IMR-90 (cell line): Measurements from ENCODE around the gene RBM28.

Source experiments
- BHLHE40 ChIP-seq: fragments of 150-350 bp; IDR thresholded peaks from 2 replicates; pipeline ENCODE4 v1.6.1; 2016; ENCODE audit warnings: mild to moderate bottlenecking, low read depth, low read length
- CEBPB ChIP-seq: IDR thresholded peaks from 2 replicates; pipeline ENCODE4 v1.6.1; 2012; ENCODE audit warnings: low read depth, low read length, improper control_type of control experiment
- CHD1 ChIP-seq: IDR thresholded peaks from 2 replicates; pipeline ENCODE4 v1.6.1; 2012; ENCODE audit warnings: low read depth, low read length, improper control_type of control experiment
- CTCF ChIP-seq: conservative IDR thresholded peaks from 2 replicates; pipeline ENCODE4 v1.5.1; 2012; ENCODE audit warnings: mild to moderate bottlenecking, low read depth, low read length, improper control_type of control experiment
- FOS ChIP-seq: fragments of 150-350 bp; IDR thresholded peaks from 2 replicates; pipeline ENCODE4 v1.6.1; 2016; ENCODE audit warnings: low read depth, low read length
- MAFK ChIP-seq: IDR thresholded peaks from 2 replicates; pipeline ENCODE4 v1.6.1; 2012; ENCODE audit warnings: low read depth, low read length, improper control_type of control experiment
- MAZ ChIP-seq: IDR thresholded peaks from 2 replicates; pipeline ENCODE4 v1.6.1; 2012; ENCODE audit warnings: low read depth, mild to moderate bottlenecking, low read length, improper control_type of control experiment, moderate library complexity, borderline replicate concordance
- NFE2L2 ChIP-seq: fragments of 150-350 bp; IDR thresholded peaks from 2 replicates; pipeline ENCODE4 v1.6.1; 2016; ENCODE audit warnings: low read depth, mild to moderate bottlenecking, low read length
- POLR2A ChIP-seq: IDR thresholded peaks from 2 replicates; pipeline ENCODE4 v1.6.1; 2012; ENCODE audit warnings: mild to moderate bottlenecking, low read depth, low read length
- RCOR1 ChIP-seq: IDR thresholded peaks from 2 replicates; pipeline ENCODE4 v1.6.1; 2012; ENCODE audit warnings: mild to moderate bottlenecking, low read length, improper control_type of control experiment; ENCODE audit not compliant: insufficient replicate concordance
- RFX5 ChIP-seq: IDR thresholded peaks from 2 replicates; pipeline ENCODE4 v1.8.0; 2012; ENCODE audit warnings: low read depth, mild to moderate bottlenecking, low read length, moderate library complexity
- SMC3 ChIP-seq: fragments of 150-350 bp; IDR thresholded peaks from 2 replicates; pipeline ENCODE4 v1.6.1; 2016; ENCODE audit warnings: low read depth, mild to moderate bottlenecking, antibody characterized with exemption, low read length, moderate library complexity
- TF ChIP-seq, protein P1 (sequence below): fragments of 150-350 bp; IDR thresholded peaks from 2 replicates; pipeline ENCODE4 v1.6.1; 2016; ENCODE audit warnings: low read depth, mild to moderate bottlenecking, low read length, moderate library complexity, borderline replicate concordance
- TF ChIP-seq, protein P2 (sequence below): fragments of 150-350 bp; IDR thresholded peaks from 2 replicates; pipeline ENCODE4 v1.6.1; 2017; ENCODE audit warnings: mild to moderate bottlenecking, antibody characterized with exemption, low read length, low read depth

DNA sequence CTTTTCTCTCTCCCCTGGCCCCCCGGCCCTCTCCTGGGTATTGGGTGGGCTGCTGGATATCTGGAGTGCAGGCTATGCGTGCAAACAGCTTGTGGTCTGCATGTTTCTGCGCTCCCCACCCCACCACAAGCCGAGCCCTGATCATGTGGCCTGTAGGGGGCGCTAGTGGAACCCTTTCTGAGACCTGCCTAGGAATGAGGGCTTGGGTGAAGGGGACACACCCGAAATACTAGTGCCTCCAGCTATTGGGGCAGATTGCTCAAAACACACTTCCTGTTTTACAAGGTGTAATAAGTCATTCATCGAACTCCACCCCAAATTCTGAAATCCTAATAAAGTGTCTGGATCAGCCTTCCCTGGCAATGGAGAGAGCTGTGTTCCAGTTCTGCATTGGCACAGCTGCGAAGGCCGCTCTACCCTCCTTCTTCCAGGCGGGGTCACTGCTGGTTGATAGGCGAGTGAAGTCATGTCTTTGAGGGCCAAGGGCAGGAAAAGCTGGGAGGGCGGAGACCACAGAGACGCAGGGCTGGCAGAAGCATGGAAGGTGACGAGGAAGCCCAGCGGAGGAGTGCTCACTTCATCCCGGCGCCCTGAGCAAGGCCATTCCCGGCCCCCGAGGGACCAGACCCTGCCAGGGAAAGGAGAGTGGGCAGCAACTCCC, 37.6 kb upstream of the RBM28 start:
- TF ChIP-seq CTCF = peak; percentile 33; the same call in 1 of the 2 replicates
- no peak for TF ChIP-seq POLR2A
- no peak for TF ChIP-seq BHLHE40
- no peak for TF ChIP-seq RCOR1
- no peak for TF ChIP-seq CHD1
- TF ChIP-seq MAZ = no peak
- no peak for TF ChIP-seq FOS
- TF ChIP-seq MAFK = no peak
- no peak for TF ChIP-seq NFE2L2
- TF ChIP-seq SMC3 = no peak
- no peak for TF ChIP-seq CEBPB
- TF ChIP-seq, protein P1, sequence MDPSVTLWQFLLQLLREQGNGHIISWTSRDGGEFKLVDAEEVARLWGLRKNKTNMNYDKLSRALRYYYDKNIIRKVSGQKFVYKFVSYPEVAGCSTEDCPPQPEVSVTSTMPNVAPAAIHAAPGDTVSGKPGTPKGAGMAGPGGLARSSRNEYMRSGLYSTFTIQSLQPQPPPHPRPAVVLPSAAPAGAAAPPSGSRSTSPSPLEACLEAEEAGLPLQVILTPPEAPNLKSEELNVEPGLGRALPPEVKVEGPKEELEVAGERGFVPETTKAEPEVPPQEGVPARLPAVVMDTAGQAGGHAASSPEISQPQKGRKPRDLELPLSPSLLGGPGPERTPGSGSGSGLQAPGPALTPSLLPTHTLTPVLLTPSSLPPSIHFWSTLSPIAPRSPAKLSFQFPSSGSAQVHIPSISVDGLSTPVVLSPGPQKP = no peak
- TF ChIP-seq, protein P2, sequence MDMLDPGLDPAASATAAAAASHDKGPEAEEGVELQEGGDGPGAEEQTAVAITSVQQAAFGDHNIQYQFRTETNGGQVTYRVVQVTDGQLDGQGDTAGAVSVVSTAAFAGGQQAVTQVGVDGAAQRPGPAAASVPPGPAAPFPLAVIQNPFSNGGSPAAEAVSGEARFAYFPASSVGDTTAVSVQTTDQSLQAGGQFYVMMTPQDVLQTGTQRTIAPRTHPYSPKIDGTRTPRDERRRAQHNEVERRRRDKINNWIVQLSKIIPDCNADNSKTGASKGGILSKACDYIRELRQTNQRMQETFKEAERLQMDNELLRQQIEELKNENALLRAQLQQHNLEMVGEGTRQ = no peak
- TF ChIP-seq RFX5 = no peak
